ENCODE results near the gene OSGEPL1.
"Not testable (repeated sequence)": the region's sequence is repeated elsewhere in the genome, so short reads cannot be mapped to it uniquely, and the experiment has no call there.

Gene OSGEPL1

GRCh38 chr2:189762551-189763298 is at the start of gene OSGEPL1:
Gene OSGEPL1 (minus strand): TSS chr2:189762792. CDS start chr2:189761640, 1,152 bp downstream.
- peak; percentile 66 for DNase-seq (ENCODE audit: low spot score)

GRCh38 chr2:189803431-189803830 is 40.8 kb upstream of the OSGEPL1 start:
- DNase-seq (ENCODE audit: low spot score) = no peak

- no peak for DNase-seq (ENCODE audit: low spot score)
Measured at GRCh38 chr2:189802396-189802912, 39.9 kb upstream of the OSGEPL1 start.

GRCh38 chr2:189799531-189799930 is 36.9 kb upstream of the OSGEPL1 start:
- DNase-seq (ENCODE audit: low spot score) = peak; percentile 32

- no peak for DNase-seq (ENCODE audit: low spot score)
Measured at GRCh38 chr2:189799030-189799331, 36.4 kb upstream of the OSGEPL1 start.

GRCh38 chr2:189798312-189799029 is 35.9 kb upstream of the OSGEPL1 start:
- DNase-seq (ENCODE audit: low spot score) = peak; percentile 9

GRCh38 chr2:189797902-189798301 is 35.3 kb upstream of the OSGEPL1 start:
- DNase-seq (ENCODE audit: low spot score) = no peak

GRCh38 chr2:189794310-189794709 is 31.7 kb upstream of the OSGEPL1 start:
- DNase-seq (ENCODE audit: low spot score) = no peak

GRCh38 chr2:189791338-189792042 is 28.9 kb upstream of the OSGEPL1 start:
- no peak for DNase-seq (ENCODE audit: low spot score)

- DNase-seq (ENCODE audit: low spot score) = peak; percentile 96
Measured at GRCh38 chr2:189783927-189784867, 21.6 kb upstream of the OSGEPL1 start, which contains the start of the genes ORMDL1 and PMS1. Gene ORMDL1 (minus strand): TSS chr2:189784339. CDS start chr2:189782595, 1,744 bp downstream. Gene PMS1 (plus strand): TSS chr2:189784450. CDS start chr2:189791810, 7,360 bp downstream.

- peak; percentile 31 for DNase-seq (ENCODE audit: low spot score)
Measured at GRCh38 chr2:189783451-189783926, 20.9 kb upstream of the OSGEPL1 start.

- DNase-seq (ENCODE audit: low spot score) = no peak
Measured at GRCh38 chr2:189782221-189782671, 19.7 kb upstream of the OSGEPL1 start.

- no peak for DNase-seq (ENCODE audit: low spot score)
Measured at GRCh38 chr2:189772212-189772611, 9.6 kb upstream of the OSGEPL1 start.

- no peak for DNase-seq (ENCODE audit: low spot score)
Measured at GRCh38 chr2:189770590-189771322, 8.2 kb upstream of the OSGEPL1 start.

- no peak for DNase-seq (ENCODE audit: low spot score)
Measured at GRCh38 chr2:189763908-189764661, 1.5 kb upstream of the OSGEPL1 start.

- DNase-seq (ENCODE audit: low spot score) = no peak
Measured at GRCh38 chr2:189762229-189762550, 402 bp downstream of the OSGEPL1 start.

GRCh38 chr2:189760154-189760553 is 2.4 kb downstream of the OSGEPL1 start:
- DNase-seq (ENCODE audit: low spot score) = not testable (repeated sequence)

- DNase-seq (ENCODE audit: low spot score) = no peak
Measured at GRCh38 chr2:189756311-189756952, 6.2 kb downstream of the OSGEPL1 start.

- peak; percentile 24 for DNase-seq (ENCODE audit: low spot score)
Measured at GRCh38 chr2:189751080-189751658, 11.4 kb downstream of the OSGEPL1 start.

Measured in hepatic stellate cell (primary cell).